Measurements from ENCODE around the gene PTPRR.
"Not testable (repeated sequence)": the region's sequence is repeated elsewhere in the genome, so short reads cannot be mapped to it uniquely, and the experiment has no call there.

The PTPRR gene

DNA sequence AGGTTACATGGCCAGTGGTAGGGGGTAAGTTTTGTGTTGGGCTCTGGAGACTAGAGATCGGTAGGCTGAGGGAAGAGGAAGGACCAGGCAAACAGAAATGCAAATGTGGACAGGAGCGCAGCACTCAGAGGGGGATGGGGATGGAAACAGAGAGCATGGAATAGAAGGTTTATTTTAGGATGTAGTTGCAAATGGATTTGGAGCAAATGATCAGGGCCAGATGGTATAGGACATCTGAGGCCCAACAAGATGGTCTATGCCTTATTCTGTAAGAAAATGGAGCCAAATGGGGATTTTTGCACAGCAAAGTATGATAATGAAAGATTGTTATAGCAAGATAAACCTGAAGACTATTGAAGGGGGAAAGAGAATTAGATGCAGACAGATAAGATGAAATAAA lies 180.8 kb downstream of the PTPRR start:
- DNase-seq = no peak

DNA sequence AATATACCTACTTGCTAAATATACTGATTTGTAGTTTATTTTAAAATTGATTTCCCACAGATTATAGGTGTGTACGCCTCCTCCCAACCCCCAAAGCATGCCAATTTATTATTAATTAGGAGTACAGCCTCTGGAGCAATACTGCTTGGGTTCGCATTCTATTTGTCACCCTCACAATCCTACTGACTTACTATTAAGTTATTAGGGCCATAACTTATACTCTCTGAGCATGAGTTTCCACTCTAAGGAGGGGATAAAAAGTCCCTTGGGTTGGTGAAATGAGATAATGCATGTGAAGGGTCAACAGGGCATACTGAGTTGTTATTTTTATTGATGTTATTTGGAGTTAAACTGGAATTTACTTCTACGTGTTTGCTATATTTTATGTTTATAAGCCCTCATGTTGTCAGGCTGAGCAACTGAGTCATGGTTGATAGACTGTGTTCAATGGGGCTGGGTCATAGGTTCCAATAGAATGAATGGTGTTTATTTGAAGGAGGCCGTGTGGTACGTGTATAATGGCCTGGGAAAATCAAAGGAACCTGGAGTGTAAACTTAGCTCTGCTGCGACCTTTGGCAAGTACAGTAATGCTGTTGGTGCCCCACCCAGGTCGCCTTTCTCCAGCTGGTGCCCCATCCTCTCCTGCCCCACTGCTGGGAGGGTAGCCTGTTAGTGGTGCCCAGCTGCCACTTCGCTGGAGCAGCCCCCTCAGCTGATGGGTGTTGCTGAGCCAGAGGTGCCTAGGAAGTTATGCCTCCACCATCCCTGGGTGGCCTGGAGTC lies 184.0 kb downstream of the PTPRR start:
- no peak for DNase-seq

DNA sequence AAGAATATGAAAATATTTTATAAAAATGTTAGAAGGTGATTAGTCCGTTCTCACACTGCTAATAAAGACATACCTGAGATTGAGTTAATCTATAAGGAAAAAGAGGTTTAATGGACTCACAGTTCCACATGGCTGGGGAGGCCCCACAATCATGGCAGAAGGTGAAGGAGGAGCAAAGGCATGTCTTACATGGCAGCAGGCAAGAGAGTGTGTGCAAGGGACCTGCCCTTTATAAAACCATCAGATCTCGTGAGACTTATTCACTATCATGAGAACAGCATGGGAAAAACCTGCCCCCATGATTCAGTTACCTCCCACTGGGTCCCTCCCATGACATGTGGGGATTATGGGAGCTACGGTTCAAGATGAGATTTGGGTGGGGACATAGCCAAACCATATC lies 185.3 kb downstream of the PTPRR start:
- not testable (repeated sequence) for DNase-seq

DNA sequence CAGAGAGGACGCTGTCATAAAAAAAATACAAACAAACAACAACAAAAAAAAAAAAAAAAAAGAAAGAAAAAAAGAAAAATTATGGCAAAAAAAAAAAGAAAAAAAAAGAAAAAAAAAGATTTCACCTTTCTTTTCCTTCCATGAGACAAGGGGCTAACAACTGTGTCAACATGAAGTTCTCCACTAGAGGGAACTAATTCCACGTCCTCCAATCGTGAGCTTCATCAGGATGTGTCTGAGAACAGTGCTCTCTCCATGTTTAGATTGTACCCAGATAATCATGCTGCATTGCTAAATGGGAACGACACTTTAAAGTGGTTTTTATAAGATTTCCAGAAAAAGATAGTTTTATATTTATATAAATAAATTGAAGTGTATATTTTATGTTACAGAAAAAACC lies 187.2 kb downstream of the PTPRR start:
- DNase-seq = peak; percentile 63

DNA sequence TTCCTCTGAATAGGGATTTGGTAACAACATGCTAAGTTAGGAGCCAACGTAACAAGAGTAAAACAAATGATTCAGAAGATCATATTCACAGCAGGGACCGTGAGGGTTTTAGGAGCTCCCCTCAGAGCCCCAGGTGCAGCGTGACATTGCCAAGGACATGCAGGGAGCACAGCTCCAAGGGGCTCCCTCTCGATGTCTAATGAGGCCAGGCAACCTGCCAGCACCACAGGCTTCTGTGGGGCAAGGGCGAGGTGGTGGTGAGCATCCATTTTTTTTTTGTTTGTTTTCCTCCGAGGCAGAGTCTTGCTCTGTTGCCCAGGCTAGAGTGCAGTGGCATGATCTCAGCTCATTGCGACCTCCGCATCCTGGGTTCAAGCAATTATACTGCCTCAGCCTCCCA lies 188.3 kb downstream of the PTPRR start:
- DNase-seq = no peak

DNA sequence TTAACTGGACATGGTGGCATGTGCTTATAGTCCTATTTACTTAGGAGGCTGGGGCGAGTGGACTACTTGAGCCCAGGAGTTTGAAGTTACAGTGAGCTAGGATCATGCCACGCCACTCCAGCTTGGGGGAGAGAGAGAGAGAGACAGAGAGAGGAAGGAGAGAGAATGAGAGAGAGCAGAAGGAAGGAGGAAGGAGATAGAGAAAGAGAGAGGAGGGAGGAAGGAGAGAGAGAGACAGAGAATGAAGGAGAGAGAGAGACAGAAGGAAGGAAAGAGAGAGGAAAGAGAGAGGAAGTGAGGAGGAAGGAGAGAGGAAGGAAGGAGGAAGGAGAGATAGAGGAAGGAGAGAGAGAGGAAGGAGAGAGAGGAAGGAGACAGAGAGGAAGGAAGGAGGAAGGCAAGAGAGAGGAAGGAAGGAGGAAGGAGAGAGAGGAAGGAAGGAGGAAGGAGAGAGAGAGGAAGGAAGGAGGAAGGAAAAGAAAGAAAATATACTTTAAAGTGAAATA lies 189.8 kb downstream of the PTPRR start:
- DNase-seq = no peak

DNA sequence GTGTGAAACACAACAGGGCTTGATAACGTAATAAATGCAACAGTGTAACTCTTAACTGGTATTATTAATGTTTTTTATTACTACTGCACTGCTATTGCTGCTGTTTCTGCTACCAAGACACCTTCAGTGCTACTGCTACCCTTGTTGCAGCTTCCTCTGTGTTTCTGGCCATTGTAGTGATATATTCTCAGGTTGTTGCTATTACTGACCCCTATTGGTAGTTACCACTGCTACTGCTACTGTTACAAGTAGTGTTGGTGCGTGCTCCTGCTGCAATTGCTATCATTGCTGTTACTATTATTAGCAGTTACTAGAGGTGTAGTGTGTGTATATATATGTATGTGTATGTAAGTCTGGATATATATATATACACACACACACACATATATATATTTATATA lies 196.1 kb downstream of the PTPRR start:
- no peak for DNase-seq

DNA sequence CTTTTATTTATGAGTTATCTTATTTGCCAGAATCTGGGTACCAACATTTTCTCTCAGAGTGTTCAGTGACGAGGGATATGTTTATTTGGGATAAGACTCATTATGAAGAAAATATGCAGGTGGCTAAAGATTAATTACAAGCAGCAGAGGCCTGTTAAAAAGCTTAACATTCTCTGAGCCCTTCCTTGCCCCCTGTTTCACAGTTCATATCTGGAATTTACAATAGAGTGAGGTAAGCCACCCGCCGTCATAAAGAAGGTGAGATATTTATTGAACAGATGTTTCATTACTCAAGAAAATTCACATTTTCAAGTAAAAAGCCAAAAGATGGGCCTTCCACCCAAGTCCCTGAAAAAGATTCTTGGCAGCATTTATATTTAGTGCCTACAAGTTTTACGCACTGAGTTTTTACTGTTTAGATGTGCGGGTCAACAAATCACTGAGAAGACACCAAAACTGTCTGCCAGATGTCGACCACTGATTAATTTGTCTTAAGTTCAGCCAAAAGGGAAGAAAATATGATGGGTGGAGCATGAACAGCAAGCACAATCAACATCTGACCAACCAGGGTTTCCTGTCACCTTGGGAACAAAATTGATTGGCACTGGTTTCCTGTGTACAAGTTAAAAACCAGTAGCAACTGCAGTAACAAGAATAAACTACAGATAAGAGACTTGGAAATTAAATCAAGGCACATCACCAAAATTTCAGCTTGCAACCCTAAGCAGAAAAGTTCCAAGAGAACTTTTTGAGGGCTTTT lies 197.8 kb downstream of the PTPRR start:
- no peak for DNase-seq

DNA sequence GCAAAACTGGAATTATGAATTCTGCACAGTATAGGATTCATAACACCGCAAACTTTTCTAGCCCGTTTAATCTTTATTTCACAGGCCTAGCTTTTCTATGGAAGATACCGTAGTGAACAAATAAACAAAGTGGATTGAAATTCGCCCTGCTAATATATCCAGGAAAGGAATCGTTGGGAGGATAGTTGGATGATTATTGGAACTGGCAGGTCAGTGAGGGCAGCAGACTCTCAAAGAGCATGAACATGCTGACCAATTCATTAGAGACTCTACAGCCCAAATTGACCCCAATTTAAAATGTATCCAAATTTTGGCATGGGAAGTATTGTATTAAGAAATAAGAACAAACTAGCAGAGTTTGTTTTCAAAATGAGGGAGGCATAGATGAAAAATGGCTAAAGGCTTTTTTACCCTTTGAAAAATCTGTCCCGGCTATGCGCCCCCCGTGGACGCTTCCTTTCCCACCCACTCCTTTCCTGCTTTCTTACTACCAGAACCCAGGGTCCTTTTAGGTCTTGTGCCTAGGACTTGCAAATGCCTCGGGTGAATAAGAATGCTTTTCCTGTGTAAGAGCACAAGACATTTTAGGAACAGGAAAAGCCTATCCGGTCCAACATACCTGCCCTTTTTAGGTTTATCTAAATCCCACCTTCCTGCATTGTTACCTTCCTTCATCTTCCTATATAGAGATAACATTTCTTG lies 198.7 kb downstream of the PTPRR start:
- no peak for DNase-seq

DNA sequence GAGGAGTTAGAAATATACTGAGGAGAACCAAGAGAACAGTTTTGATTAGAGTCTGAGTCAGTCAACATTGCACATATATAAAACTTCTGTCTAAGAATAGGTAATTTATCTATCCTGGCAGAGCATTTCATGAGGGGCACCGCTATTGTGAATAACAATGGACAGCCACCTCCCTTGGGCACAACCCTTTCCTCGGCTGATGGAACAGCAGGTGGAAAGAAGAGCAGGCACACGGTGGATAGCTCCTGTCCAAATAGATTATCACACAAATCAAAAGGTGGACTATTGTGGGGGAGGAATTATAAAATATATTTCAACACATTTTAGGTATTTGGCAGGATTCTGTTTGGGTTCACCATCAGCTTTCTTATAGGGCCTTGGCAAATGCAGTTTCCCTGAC lies 199.3 kb downstream of the PTPRR start:
- no peak for DNase-seq

DNA sequence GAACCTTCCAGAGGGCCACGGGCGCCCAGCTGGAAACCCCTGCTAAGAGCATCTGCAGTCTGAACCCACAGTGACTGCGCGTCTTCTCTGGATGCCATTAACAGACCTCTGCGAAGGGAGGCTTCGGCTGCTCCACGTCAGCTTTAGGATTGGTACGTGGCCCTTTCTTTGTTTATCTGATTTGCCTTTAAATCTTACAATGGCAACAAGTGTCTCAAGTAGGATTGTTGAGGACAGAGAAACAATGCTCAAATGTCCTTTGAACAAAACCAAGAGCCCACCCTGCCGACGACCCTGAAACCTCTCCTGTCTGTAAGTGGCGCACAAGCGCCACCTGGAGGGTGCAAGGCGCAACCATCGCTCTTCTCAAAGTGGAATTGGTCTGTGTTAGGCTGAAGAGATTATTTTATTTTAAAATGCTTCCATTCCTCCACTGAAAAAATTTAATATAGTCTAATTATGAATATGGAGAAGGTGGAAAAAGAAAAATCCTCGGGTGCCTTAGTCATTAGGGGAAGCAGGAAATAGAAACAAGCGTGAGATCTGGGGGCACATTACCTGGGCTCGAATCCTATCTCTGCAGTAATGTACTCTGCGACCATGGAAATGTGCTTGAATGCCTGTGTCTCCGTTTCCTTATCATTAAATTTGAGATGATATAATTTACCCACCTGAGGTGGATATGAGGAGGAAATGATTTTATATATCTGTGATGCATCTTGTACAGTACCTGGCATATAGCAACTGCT lies 200.7 kb downstream of the PTPRR start:
- peak; percentile 0 for DNase-seq

DNA sequence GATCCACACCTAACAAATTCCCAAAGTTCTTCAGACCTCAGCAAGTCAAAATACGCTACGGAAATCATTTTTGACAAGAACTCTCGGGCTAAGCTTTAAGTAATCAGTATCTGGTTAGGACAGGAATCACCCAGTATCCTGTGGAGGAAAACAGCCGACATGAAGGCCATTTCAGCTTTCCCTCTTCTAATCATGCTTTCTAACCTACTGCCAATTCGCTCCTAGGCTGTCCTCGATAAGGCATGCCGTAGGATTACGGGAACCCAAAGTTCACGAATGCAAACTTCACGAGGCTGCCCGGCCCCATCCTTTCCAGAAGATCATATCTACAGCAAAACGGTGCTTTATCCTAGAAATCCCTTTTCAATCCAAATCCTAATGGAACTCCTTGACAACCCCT lies 201.5 kb downstream of the PTPRR start:
- DNase-seq = no peak

DNA sequence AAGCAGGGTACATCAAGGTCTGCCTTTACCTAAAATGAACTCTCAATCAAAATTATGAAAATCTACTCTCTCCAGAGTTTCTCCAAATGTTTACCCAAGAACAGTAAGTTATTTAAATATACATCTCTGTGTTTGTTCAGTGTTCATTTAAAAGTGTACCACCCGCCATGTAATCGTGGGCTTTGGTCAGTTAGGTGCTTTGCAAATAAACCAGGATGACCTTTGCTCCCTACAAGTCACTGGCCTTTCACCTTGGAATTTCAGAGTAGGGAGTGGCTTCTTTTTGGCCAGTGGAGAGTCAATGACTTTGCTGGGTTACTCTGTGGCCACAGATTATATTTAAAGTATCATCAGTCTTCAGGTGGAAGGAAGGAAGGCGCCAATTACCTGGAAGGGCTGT lies 208.7 kb downstream of the PTPRR start:
- no peak for DNase-seq

DNA sequence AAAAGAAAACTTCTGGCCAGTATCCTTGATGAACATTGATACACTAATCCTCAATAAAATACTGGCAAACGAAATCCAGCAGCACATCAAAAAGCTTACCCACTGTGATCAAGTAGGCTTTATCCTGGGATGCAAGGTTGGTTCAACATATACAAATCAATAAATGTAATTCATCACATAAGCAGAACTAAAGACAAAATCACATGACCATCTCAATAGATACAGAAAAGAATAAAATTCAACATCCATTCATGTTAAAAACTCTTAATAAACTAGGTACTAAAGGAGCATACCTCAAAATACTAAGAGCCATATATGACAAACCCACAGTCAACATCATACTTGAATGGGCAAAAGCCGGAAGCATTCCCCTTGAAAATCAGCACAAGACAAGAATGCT lies 211.5 kb downstream of the PTPRR start:
- DNase-seq = no peak

DNA sequence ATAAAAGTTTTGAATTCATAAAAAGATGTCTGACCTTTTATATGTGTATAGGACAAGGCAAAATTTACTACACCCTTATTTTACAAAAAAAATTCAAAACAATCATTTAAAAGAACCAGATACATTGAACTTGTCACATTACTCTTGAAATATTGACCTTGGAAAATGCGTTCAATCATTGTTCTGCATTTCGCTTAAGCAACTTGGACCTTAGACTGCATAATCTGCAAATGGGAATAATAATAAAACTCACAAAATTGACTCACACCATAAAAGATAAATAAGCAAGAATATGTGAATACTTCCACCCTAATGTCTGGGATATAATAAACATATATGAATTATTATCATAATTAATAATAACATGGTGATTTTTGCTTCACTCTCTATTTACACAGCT lies 213.9 kb downstream of the PTPRR start:
- DNase-seq = no peak

DNA sequence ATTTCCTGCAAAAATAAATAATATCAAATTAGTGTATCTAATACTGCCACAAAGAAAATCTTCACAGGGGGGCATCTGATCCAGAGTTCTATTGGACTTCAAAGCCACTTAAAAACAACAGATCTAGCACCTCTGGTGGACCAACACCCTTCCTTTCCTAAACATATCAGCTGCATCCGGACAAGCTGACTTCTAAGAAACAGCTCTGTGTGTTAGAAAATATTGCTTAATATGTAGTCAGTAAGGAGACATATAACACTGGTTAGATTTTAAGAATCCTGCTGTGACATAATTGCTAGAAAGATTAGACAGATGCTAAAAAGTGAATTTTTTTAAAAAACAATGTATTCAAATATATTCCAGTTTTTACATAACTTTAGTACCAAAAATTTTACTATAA lies 222.2 kb downstream of the PTPRR start:
- DNase-seq = no peak

DNA sequence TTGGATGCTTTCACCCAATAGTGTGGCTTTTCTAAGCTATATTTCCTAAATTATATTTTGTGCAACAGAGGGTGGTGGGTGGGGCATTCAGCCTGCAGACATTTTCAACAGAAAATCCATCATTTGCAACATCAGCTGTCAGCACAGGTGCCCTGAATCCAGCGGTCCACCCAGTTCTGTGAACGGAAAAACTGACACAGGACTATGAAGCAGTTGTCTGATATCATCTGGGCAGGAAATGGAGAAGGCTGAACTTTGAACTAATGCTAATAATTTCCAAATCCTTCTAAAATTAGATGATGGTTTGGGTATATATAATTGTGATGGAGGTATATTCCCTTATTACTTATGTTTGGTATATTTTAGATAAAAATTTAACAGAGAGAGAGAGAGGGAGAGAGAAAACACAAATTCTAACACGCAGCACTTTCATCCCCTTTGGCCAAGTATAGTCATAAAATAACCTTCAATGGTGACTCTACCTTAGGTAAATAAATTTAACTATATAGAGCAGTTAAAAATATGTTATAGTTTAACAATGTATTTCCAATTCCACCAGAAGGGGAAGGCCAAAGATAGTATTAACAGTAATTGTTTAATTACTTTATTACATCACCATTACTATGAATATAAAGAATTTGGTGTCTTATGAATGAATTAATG lies 225.0 kb downstream of the PTPRR start:
- DNase-seq = no peak

DNA sequence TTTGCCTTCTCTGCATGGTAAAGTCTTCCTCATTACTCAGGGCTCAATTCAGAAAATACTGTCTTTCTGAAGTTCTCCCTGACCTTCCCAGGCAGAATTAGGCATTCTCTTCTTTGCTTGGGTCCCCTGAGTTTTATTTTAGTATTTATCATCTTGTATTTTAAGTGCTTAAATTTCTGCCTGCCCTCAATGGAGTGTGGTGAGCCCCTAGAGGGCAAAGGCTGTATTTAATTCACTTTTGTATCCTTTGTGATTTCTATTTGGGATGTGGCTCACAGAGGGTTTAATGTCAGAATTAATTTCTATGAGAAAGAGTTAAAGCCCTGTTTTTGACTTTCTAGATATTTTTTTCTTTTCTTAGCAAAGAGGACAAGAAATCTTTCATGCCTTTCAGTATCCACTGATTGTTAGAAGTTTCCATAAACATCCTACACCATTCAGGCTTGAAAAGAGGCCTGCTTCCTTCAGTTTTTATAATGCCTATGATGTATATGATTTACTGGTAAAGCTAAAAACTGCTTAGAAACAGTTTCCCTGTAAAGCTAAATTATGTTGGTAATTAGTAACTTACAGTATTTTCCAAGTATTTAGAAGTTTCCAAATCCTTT lies 227.8 kb downstream of the PTPRR start:
- no peak for DNase-seq

DNA sequence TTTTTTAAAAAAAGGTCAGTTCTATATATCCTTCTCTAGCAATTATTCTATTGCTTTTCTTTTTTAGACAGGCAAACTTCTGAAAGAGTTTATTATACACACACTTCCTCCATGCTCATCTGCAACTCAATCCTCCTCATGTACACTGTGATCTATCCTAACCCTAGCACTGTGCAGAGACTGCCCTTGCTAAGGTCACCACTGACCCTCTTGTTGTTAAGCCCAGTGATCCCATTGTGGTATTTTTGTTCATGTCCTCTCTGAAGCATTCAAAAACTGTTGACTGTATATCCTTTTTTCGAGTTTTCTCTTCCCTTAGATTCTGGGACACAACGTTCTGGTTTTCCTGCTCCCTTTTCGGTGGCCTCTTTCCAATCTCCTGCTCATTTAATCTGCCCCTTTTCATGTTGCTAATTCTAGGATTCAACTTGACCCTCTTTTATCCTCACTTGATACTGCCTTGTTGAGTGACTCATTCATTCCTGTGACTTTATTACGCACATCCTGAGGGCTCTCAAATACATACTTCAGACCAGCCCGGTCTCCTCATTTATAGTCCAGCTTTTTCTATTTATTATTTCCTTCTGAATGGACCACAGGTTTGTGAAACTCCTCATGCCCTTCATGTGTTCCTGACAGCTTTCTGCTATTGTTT lies 229.4 kb downstream of the PTPRR start:
- no peak for DNase-seq

DNA sequence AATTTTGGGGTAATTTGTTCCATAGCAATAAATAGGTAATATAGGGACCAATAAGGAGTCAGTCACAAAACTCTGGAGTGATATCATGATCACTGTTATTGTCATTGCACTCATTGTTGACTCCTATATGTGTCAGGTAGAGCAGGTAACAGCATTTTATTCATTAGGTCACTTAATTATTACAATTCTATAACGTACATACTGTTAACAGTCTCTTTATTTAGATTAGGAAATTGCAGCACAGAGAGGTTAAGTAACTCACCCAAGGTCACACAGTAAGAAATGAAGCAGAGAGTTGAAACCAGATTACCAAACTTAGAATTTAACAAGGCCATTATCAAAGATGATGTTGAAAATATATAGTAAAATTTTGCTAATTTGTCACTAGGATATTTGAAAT lies 233.6 kb downstream of the PTPRR start:
- DNase-seq = no peak

DNA sequence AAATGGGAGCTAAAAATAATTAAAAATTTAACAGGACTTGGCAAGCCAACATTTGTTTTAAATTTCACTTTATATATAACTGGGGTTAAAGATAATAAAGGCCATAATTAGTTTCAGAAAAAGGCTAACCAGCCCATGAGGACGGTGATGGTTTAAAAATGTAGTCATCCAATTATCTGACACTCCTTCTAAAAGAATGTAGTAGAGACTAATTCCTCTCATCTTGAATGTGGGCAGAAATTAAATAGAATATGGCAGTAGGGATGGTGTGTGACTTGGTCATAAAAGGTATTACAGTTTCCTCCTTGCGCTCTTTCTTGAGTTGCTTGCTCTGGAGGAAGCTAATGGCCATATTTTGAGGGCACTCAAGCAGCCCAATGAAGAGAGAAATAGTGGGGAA lies 234.2 kb downstream of the PTPRR start:
- no peak for DNase-seq
